Stomach (tissue), 4 donors: Measurements from ENCODE around the gene ATP6AP1.
"Not testable (repeated sequence)": the region's sequence is repeated elsewhere in the genome, so short reads cannot be mapped to it uniquely, and the experiment has no call there.

Source experiments
- CTCF ChIP-seq, 7 experiments: fragments of 450-650 bp in 4 of 7; fragments of 200-600 bp in 3 of 7; sonication (generic) in 3 of 7; IDR thresholded peaks; one replicate each; pipeline ENCODE4 v1.5.1; 2016 to 2019; ENCODE audit warnings: antibody characterized with exemption in 7 of 7, control low read depth in 2 of 7, mild to moderate bottlenecking in 1 of 7
- EP300 ChIP-seq: sonication (generic); formaldehyde crosslinking; IDR thresholded peaks from one replicate; pipeline ENCODE4 v1.6.1; 2017; ENCODE audit warnings: antibody characterized with exemption
- POLR2A ChIP-seq, 4 donors: fragments of 450-650 bp; IDR thresholded peaks; one replicate each; pipeline ENCODE4 v1.6.1; 2016; ENCODE audit warnings: antibody characterized with exemption in 4 of 4, control low read depth in 2 of 4, mild to moderate bottlenecking in 1 of 4, moderate library complexity in 1 of 4
- POLR2AphosphoS5 ChIP-seq, 3 donors: sonication (generic); formaldehyde crosslinking; IDR thresholded peaks; one replicate each; pipeline ENCODE4 v1.6.1; 2016; ENCODE audit warnings: antibody characterized with exemption in 3 of 3

- TF ChIP-seq EP300; CTCF (IDR thresholded peaks at IDR 0.05); POLR2A (IDR thresholded peaks at IDR 0.05); POLR2AphosphoS5 (IDR thresholded peaks at IDR 0.05): not testable (repeated sequence)
These were observed 40.4 kb upstream of the ATP6AP1 start for GRCh38 chrX:154388094-154388493.
